GM23248 (cell line): ENCODE measurements around the gene HSD17B3. TPM values are rescaled to one million over a fixed set of nuclear protein-coding genes. Genes with fewer than 3 reads are reported as not detected.

Source experiments
- DNase-seq: peaks from one replicate; pipeline ENCODE4 v3.0.0-alpha.2; 2015
- H2AFZ ChIP-seq: fragments of 200-600 bp; sonication (generic); 2 replicates; pipeline ENCODE4 v1.6.1; 2016; ENCODE audit warnings: antibody characterized with exemption
- H3F3A ChIP-seq: fragments of 200-600 bp; sonication (generic); 2 replicates; pipeline ENCODE4 v1.6.1; 2016; ENCODE audit warnings: mild to moderate bottlenecking, antibody characterized with exemption, mixed run types; ENCODE audit not compliant: insufficient read depth
- H3K27ac ChIP-seq: fragments of 200-600 bp; sonication (generic); 2 replicates; pipeline ENCODE4 v1.5.1; 2016; ENCODE audit warnings: mild to moderate bottlenecking
- H3K27me3 ChIP-seq: fragments of 200-600 bp; sonication (generic); replicated peaks from 2 replicates; pipeline ENCODE4 v1.6.1; 2016; ENCODE audit warnings: mild to moderate bottlenecking; ENCODE audit not compliant: insufficient read depth
- H3K36me3 ChIP-seq: fragments of 200-600 bp; sonication (generic); 2 replicates; pipeline ENCODE4 v1.6.1; 2016; ENCODE audit warnings: low read depth, mild to moderate bottlenecking
- H3K4me1 ChIP-seq: fragments of 200-600 bp; sonication (generic); 2 replicates; pipeline ENCODE4 v1.6.1; 2016; ENCODE audit warnings: mild to moderate bottlenecking; ENCODE audit not compliant: insufficient read depth
- H3K4me2 ChIP-seq: fragments of 200-600 bp; sonication (generic); one replicate; pipeline ENCODE4 v1.6.1; 2016; ENCODE audit warnings: mild to moderate bottlenecking; ENCODE audit not compliant: unreplicated experiment
- H3K4me3 ChIP-seq: fragments of 200-600 bp; sonication (generic); 2 replicates; pipeline ENCODE4 v1.5.1; 2016; ENCODE audit warnings: mild to moderate bottlenecking
- H3K79me2 ChIP-seq: fragments of 200-600 bp; sonication (generic); 2 replicates; pipeline ENCODE4 v1.6.1; 2016; ENCODE audit warnings: mild to moderate bottlenecking; ENCODE audit not compliant: insufficient read depth
- H3K9ac ChIP-seq: fragments of 200-600 bp; sonication (generic); 2 replicates; pipeline ENCODE4 v1.6.1; 2016; ENCODE audit warnings: mild to moderate bottlenecking
- H3K9me2 ChIP-seq: fragments of 200-600 bp; sonication (generic); 2 replicates; pipeline ENCODE4 v1.6.1; 2016; ENCODE audit warnings: mixed run types, mild to moderate bottlenecking, moderate library complexity; ENCODE audit not compliant: insufficient read depth
- H3K9me3 ChIP-seq: fragments of 200-600 bp; sonication (generic); one replicate; pipeline ENCODE4 v1.6.1; 2017; ENCODE audit warnings: low read depth
- H4K20me1 ChIP-seq: fragments of 200-600 bp; sonication (generic); 2 replicates; pipeline ENCODE4 v1.6.0; 2016; ENCODE audit not compliant: insufficient read depth
- EZH2 ChIP-seq: fragments of 200-600 bp; sonication (generic); IDR thresholded peaks from 2 replicates; pipeline ENCODE4 v1.6.1; 2018; ENCODE audit warnings: antibody characterized with exemption, mild to moderate bottlenecking; ENCODE audit not compliant: insufficient read depth, poor library complexity, severe bottlenecking
- EZH2phosphoT487 ChIP-seq: fragments of 200-600 bp; sonication (generic); IDR thresholded peaks from 2 replicates; pipeline ENCODE4 v1.6.1; 2018; ENCODE audit warnings: antibody characterized with exemption, moderate library complexity, mild to moderate bottlenecking, low read depth; ENCODE audit not compliant: insufficient read depth
- WGBS, 2 experiments: methylation state at CpG; one replicate each; pipeline ENCODE4 v1.1.6; 2015 to 2017; ENCODE audit warnings: low lambda C conversion rate in 2 of 2, low coverage in 1 of 2; ENCODE audit errors: missing lambda C conversion rate in 2 of 2; 5-methylcytosine and 5-hydroxymethylcytosine counted together
- in situ Hi-C: fragments of 300-500 bp; cut with MboI; formaldehyde crosslinking; loops from 2 replicates; pipeline ENCODE4 v1.15.0; 2020
- polyA plus RNA-seq: library from polyadenylated mRNA; unstranded; fragments of >200 nt; fragmentation: Nextera tagmentation; extraction: Ambion mirVana; gene quantifications from 2 replicates; pipeline ENCODE4 v1.2.1, GENCODE V29; 2016
- total RNA-seq: library from RNA; depleted of rRNA; stranded (reverse); fragments of >200 nt; shearing (Covaris generic); gene quantifications from 2 replicates; pipeline ENCODE4 v1.2.3, GENCODE V29; 2014

The HSD17B3 gene
- total and polyA plus RNA-seq, 2 experiments from 2014 or later: not detected

- no peak overlapping the region for H3K9ac ChIP-seq
- no peaks in the 10 kb centered on the region for H3K9me3 ChIP-seq
- no peaks in the 10 kb centered on the region for H3F3A ChIP-seq
- H3K27ac ChIP-seq: no peak overlapping the region
- no peaks in the 10 kb centered on the region for H3K9me2 ChIP-seq
- H3K4me1 ChIP-seq: no peaks in the 10 kb centered on the region
- no peaks in the 10 kb centered on the region for H4K20me1 ChIP-seq
- H2AFZ ChIP-seq: no peak overlapping the region
- H3K36me3 ChIP-seq: no peaks in the 10 kb centered on the region
- no peak overlapping the region for H3K4me3 ChIP-seq
- no peaks in the 10 kb centered on the region for H3K79me2 ChIP-seq
- no peak for DNase-seq
- in situ Hi-C loops: no loop called here
- WGBS, 2 experiments: 49 to 50% methylated on average over 10 of the region's 11 CpGs
- no peak overlapping the region for H3K4me2 ChIP-seq
- H3K27me3 ChIP-seq: no peaks in the 10 kb centered on the region
- TF ChIP-seq EZH2 (no peak), EZH2phosphoT487 (no peak)
Observed at GRCh38 chr9:96232164-96232538, 69.8 kb downstream of the HSD17B3 start.

GRCh38 chr9:96230002-96230401 is 72.0 kb downstream of the HSD17B3 start:
- Histone ChIP-seq H3K27ac (no peak overlapping the region), H3K4me2 (no peak overlapping the region), H3K79me2 (no peaks in the 10 kb centered on the region), H4K20me1 (no peaks in the 10 kb centered on the region), H3K36me3 (no peaks in the 10 kb centered on the region), H3K4me3 (no peak overlapping the region), H3K27me3 (no peaks in the 10 kb centered on the region), H3K9me3 (no peaks in the 10 kb centered on the region), H3K4me1 (no peaks in the 10 kb centered on the region), H3K9ac (no peak overlapping the region), H3K9me2 (no peaks in the 10 kb centered on the region), H3F3A (no peaks in the 10 kb centered on the region), H2AFZ (no peak overlapping the region)
- no peak for TF ChIP-seq EZH2phosphoT487
- TF ChIP-seq EZH2: no peak
- WGBS, 2 experiments: 66 to 80% methylated on average over 2 of the region's 2 CpGs
- no peak for DNase-seq
- in situ Hi-C loops: no loop called here

GRCh38 chr9:96222132-96222531 is 79.8 kb downstream of the HSD17B3 start:
- H3F3A ChIP-seq: no peaks in the 10 kb centered on the region
- 29 to 33% methylated on average over 2 of the region's 2 CpGs for WGBS, 2 experiments
- no peaks in the 10 kb centered on the region for H3K9me2 ChIP-seq
- no peaks in the 10 kb centered on the region for H3K79me2 ChIP-seq
- peak; percentile 36 for DNase-seq
- H3K4me1 ChIP-seq: no peaks in the 10 kb centered on the region
- no peak overlapping the region for H3K27ac ChIP-seq
- H4K20me1 ChIP-seq: no peaks in the 10 kb centered on the region
- H3K36me3 ChIP-seq: no peaks in the 10 kb centered on the region
- in situ Hi-C loops: loop anchor here (25.0 kb wide), 1 partner anchor 485 kb away; no protein-coding TSS in a partner anchor
- no peak for TF ChIP-seq EZH2phosphoT487
- no peak overlapping the region for H2AFZ ChIP-seq
- H3K27me3 ChIP-seq: peaks cover 8% of the 10 kb centered on the region; the same call in 1 of the 2 replicates
- no peak overlapping the region for H3K4me3 ChIP-seq
- no peak overlapping the region for H3K9ac ChIP-seq
- peaks cover 3% of the 10 kb centered on the region for H3K9me3 ChIP-seq
- H3K4me2 ChIP-seq: no peak overlapping the region

- H3K9ac ChIP-seq: no peak overlapping the region
- no peaks in the 10 kb centered on the region for H4K20me1 ChIP-seq
- no peaks in the 10 kb centered on the region for H3K36me3 ChIP-seq
- in situ Hi-C loops: loop anchor here (25.0 kb wide), 1 partner anchor 483 kb away; no protein-coding TSS in a partner anchor
- H3K4me3 ChIP-seq: no peak overlapping the region
- no peaks in the 10 kb centered on the region for H3F3A ChIP-seq
- TF ChIP-seq EZH2 (no peak), EZH2phosphoT487 (no peak)
- H3K27me3 ChIP-seq: peaks cover 15% of the 10 kb centered on the region; the same call in 1 of the 2 replicates
- H2AFZ ChIP-seq: no peak overlapping the region
- no peaks in the 10 kb centered on the region for H3K79me2 ChIP-seq
- H3K9me3 ChIP-seq: peaks cover 3% of the 10 kb centered on the region
- H3K4me1 ChIP-seq: no peaks in the 10 kb centered on the region
- DNase-seq: no peak
- H3K9me2 ChIP-seq: no peaks in the 10 kb centered on the region
- H3K4me2 ChIP-seq: no peak overlapping the region
- H3K27ac ChIP-seq: no peak overlapping the region
- WGBS, 2 experiments: 98 to 99% methylated on average over 2 of the region's 2 CpGs
Observed at GRCh38 chr9:96219900-96220257, 82.1 kb downstream of the HSD17B3 start.
